ENCODE measurements around the gene DYNLT2. TPM values are rescaled to one million over a fixed set of nuclear protein-coding genes. Genes with fewer than 3 reads are reported as not detected.

DYNLT2 gene
- total and polyA plus RNA-seq, 2 of the 13 experiments (the other 11 are each of a cell fraction or from before 2014, with no cell fraction given) = 2.1 to 4.3 TPM

DNA sequence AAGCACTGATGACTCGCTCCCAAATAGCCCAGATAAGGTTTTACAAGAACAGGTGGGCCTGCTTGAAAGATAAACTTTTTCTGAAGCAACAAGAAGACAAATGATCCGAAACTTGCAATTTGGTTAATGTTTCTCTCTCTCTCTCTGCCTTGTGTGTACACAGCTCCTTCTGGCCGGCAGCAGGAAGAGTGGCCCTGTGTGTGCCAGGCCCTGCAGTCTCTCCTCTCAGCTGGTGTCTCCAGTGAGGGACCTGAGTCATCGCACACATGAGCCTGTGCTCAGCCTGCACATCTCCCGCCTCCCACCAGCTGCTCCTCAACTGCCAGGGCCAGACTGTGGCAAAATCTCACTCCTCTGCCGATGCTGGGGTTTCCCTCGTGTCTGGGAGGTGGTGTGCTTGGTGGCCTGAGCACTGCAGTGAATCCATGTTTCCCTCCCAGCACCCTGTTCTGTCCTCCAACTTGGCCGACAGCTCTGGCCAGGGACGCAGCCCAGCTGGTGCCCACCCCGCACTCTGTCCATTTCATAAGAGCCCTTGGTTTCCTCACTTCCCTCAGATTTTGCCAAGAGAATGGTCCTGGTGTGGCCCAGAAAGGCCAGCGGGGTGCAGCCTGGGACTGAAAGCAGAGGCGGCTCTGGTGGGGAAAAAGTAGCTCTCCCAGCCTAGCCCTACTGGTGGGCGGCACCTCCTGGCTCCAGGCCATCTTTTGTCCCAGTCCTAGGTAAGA, 49.5 kb upstream of the DYNLT2 start (continued):
- no peak for TF ChIP-seq ZNF572 (CRISPR knock-in tag; IDR thresholded peaks at IDR 0.05)
- TF ChIP-seq YEATS4 (CRISPR knock-in tag; IDR thresholded peaks at IDR 0.05; ENCODE audit: borderline replicate concordance) = no peak; the same call in 1 of the 2 replicates
- TF ChIP-seq IRF9 (CRISPR knock-in tag; IDR thresholded peaks at IDR 0.05; ENCODE audit: borderline replicate concordance) = peak; percentile 79; the same call in 1 of the 2 replicates
- TF ChIP-seq, protein P1, sequence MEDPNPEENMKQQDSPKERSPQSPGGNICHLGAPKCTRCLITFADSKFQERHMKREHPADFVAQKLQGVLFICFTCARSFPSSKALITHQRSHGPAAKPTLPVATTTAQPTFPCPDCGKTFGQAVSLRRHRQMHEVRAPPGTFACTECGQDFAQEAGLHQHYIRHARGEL (CRISPR knock-in tag; IDR thresholded peaks at IDR 0.05) = no peak
- TF ChIP-seq ZBTB44 (CRISPR knock-in tag; IDR thresholded peaks at IDR 0.05) = peak; percentile 59
- TF ChIP-seq ZNF678 (CRISPR knock-in tag; IDR thresholded peaks at IDR 0.05) = 0 out of 2 replicates have a peak, but pooled peaks have one; percentile 29
- TF ChIP-seq KLF11 (CRISPR knock-in tag; IDR thresholded peaks at IDR 0.05) = peak; percentile 22; the same call in 1 of the 2 replicates
- peak; percentile 38; the same call in 1 of the 2 replicates for TF ChIP-seq ZBTB37 (CRISPR knock-in tag; IDR thresholded peaks at IDR 0.05)
- TF ChIP-seq ZNF703 (CRISPR knock-in tag; IDR thresholded peaks at IDR 0.05; ENCODE audit: borderline replicate concordance) = peak; percentile 81; the same call in 1 of the 2 replicates
- peak; percentile 87 for TF ChIP-seq NFE2 (CRISPR knock-in tag; IDR thresholded peaks at IDR 0.05)
- no peak for TF ChIP-seq MXD4 (CRISPR knock-in tag; IDR thresholded peaks at IDR 0.05)
- TF ChIP-seq ZBTB33 (CRISPR knock-in tag; IDR thresholded peaks at IDR 0.05) = peak; percentile 47; the same call in 1 of the 2 replicates
- no peak for TF ChIP-seq TRIM22 (IDR thresholded peaks at IDR 0.05)
- TF ChIP-seq, protein P2, sequence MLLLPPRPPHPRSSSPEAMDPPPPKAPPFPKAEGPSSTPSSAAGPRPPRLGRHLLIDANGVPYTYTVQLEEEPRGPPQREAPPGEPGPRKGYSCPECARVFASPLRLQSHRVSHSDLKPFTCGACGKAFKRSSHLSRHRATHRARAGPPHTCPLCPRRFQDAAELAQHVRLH (CRISPR knock-in tag; IDR thresholded peaks at IDR 0.05; ENCODE audit: borderline replicate concordance, low read depth) = peak; percentile 51; the same call in 1 of the 2 replicates
- TF ChIP-seq ZBTB20 (CRISPR knock-in tag; IDR thresholded peaks at IDR 0.05; ENCODE audit: borderline replicate concordance, low read depth) = peak; percentile 80; the same call in 1 of the 2 replicates
- TF ChIP-seq TFDP1 (CRISPR knock-in tag; IDR thresholded peaks at IDR 0.05; ENCODE audit: borderline replicate concordance) = peak; percentile 94
- TF ChIP-seq ZIK1 (CRISPR knock-in tag; IDR thresholded peaks at IDR 0.05; ENCODE audit: borderline replicate concordance, low read depth) = no peak
- peak; percentile 12 for TF ChIP-seq KDM1A (CRISPR knock-in tag; IDR thresholded peaks at IDR 0.05)
- TF ChIP-seq ZNF562 (CRISPR knock-in tag; IDR thresholded peaks at IDR 0.05; ENCODE audit: borderline replicate concordance) = no peak

Measured in HepG2 (cell line).